Measurements from ENCODE around the gene ORC5.
"Not testable (repeated sequence)": the region's sequence is repeated elsewhere in the genome, so short reads cannot be mapped to it uniquely, and the experiment has no call there.

ORC5 gene

DNA sequence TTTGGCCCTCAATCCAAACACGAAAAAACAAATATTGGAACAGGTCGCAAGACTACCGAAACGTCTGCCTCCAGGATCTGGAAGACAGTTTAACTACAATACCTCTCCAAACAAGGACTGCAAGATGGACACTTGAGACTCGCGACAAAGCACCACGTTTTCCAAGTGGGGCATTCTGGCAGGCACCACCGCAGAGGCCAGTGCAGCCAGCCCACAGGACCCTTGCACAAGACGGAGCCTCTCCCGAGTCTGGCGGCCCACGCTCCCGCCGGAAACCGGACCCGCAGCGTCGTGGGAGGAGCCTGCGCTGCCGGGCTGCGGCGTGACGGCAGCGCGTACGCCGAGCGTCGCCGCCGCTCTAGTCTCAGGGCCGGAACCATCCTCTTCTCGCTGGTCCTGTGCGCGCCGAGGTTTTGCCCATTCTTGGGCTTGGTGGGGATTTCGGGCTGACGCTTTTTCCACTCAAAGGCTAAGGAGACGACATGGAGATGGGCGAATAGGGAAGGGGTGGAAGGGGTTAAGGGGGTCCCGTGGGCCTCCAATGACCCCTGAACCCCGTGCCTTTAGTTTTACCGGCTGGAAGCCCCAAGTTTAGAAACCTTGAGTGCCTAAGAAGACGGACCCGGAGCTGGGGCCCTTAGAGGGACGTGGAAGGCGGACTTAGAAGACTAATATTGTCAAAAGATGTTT lies at the start of gene ORC5:
Gene ORC5 (minus strand): TSS at position 283 of the 690 bp plus-strand sequence. CDS start 109 bp downstream, at position 174.
- peak; percentile 96 for DNase-seq (ENCODE audit: low spot score)

DNA sequence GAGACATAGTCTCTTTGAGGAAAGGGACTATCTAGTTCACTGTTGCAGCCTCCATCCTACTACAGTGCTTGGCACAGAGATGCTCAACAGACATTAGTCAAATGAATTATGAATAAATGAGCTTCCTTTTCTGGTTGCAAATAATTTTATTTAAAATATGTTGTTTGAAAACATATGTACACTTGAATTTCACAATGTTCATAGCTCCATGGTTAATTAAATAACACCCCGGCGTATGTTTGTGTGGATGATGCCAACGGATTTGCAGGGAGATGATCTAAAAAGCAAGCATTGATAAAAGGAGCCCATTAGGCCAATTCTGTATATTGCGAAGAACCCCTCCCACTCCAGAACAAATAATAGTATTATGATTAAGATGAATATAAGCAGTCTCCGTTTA lies 47.8 kb upstream of the ORC5 start:
- DNase-seq (ENCODE audit: low spot score), result no peak

GRCh38 chr7:104255194-104255593 lies 47.4 kb upstream of the ORC5 start:
- no peak for DNase-seq (ENCODE audit: low spot score)

DNA sequence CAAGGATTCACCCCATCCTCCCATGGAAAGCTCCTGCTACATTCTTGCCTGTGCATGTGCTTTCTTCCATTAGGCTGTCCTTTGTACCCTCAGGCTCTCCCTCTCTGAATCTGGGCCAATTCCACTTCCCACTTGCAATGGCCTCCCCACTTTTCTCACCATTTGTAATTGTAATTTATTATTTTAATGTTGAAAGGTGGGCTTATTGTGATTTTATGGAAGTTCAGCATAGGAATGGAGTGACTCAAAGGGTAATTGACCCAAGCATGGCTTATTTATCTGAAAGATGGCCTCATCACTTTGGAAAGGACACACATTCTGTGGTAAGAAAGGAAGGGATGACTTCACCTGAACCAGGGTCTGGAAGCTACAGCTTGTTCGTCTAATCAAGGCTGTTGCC lies 46.9 kb upstream of the ORC5 start:
- DNase-seq (ENCODE audit: low spot score), result no peak

GRCh38 chr7:104252409-104253134 lies 44.8 kb upstream of the ORC5 start:
- DNase-seq (ENCODE audit: low spot score), result no peak

DNA sequence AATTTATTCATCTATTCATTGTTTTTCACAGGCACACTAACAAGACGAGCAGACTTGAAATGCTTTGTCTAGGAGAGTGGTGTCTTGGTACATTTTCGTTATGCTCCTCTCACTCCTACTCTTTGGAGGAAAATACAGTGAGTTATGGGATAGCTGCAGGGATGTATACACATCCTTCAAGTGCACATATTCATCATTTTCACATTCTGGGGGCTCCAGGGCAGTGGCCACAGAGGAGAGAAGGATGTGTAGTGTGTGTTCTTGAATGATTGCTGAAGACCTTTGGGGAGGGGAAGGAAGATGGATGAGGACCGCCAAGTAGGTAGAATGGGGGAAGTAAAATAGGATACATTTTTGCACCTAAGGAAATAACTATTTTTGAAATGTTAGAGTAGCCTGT lies 34.8 kb upstream of the ORC5 start:
- DNase-seq (ENCODE audit: low spot score), result no peak

GRCh38 chr7:104241538-104242209 lies 33.9 kb upstream of the ORC5 start:
- DNase-seq (ENCODE audit: low spot score), result no peak

DNA sequence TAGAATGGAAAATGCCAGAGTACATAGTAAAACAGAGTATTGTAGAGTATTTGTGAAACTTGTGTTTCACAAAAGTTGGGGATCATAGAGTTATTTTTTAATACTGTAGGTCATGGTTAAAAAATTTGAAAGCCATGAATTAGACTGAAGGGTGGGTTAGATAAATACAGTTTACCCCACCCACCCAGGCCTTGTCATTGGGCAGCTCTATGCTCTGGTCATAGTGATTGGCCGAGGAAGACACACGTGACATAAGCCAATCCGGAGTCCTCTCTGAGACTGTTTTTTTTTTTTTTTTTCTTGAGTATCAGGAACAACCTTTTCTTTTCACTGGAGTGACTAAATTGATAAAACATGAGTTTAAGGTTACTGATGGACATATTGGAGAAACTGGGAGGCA lies 33.3 kb upstream of the ORC5 start:
- DNase-seq (ENCODE audit: low spot score), result no peak

DNA sequence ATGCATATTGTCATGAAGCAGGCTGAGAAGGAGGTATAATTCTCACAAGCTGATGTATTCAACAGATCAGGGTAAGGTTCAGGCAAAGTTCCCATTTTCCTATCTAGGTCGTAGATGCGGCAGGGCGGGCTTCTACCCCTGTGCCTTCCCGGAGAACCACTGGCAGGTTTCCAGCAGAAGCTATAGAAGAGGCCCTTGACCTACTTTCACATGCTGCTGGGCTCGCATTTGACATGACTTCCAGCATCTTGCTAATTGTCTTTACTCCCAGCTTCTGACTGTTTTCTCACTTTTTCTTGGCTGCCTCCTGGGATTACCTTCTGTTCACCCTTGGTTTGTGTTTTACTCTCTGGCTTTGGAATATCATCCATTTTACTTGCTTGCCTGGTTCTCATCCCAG lies 32.6 kb upstream of the ORC5 start:
- DNase-seq (ENCODE audit: low spot score), result no peak

GRCh38 chr7:104234990-104235389 lies 27.2 kb upstream of the ORC5 start:
- DNase-seq (ENCODE audit: low spot score), result not testable (repeated sequence)

- DNase-seq (ENCODE audit: low spot score), result peak; percentile 82
Measured at GRCh38 chr7:104231054-104232046, 23.5 kb upstream of the ORC5 start.

DNA sequence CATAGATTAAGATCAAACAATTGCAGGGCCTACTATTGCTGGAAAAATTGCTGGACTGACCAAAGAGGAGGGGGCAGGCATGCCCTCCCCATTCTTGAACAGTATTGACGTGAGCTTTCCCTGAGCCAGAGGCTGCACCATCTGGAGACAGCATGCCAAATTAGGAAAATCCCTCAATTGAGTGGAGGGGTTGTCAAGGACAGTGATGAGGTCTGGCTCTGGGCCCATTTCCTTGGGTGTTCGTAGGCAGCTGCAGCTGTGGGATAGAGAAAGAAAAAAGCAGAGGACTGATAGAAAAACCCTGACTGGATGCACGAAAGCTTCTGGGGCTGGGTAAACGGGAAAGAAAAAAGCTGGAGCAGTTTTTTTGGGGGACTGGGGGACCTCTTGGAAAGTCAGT lies 22.8 kb upstream of the ORC5 start:
- no peak for DNase-seq (ENCODE audit: low spot score)

DNA sequence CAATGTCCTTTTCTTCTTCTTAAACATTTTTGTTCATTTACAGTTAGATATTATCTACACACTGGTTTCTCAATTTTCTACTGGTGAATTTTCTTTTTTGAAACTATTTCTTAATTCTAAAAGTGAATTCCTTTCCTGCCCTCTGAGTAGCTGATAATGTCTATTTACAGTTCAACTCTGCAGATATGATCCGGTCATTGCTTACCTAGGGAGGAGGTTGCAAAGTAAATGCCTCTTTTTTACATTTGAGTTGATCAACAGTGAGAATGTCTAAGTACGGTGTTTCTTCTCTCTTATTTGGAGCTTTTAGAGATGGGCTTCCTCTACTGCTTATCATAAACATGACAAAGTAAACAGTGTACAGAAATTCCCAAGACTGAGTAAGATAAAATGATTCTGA lies 20.6 kb upstream of the ORC5 start:
- DNase-seq (ENCODE audit: low spot score), result no peak

DNA sequence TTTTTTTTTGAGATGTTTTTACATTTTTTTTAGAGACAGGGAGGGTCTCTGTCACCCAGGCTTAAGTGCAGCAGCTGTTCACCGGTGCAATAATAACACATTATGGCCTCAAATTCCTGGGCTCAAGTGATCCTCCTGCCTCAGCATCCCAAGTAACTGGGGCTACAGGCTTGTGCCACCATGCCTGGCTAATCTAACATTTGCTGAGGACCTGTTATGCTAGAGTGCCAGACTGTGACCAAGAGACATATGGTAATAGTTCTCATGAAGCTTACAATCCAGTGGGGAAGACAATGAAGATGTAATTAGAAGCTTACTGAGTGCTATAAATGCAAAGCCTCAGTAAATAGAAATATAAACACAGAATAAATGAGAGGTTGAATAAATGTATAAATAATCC lies 17.6 kb upstream of the ORC5 start:
- DNase-seq (ENCODE audit: low spot score), result no peak

- no peak for DNase-seq (ENCODE audit: low spot score)
Measured at GRCh38 chr7:104217620-104218019, 9.8 kb upstream of the ORC5 start.

DNA sequence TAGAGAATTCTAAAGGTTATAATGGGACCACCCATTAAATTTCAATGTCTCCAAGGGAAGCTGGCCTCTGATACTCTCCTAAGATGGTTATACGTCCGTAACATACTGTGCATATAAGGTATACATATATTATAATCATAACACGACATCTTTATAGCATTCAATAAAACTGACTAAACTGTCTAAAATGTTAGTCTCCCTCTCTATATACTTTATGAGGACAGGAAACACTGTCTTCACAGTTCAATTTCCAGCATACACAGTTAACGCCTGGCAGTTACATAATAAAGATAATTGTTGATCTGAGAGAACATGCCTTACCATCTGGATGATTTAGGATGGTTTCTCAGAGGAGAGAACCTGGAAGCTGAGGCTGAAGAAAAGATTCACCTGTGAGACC lies 1.2 kb upstream of the ORC5 start:
- DNase-seq (ENCODE audit: low spot score), result no peak

GRCh38 chr7:104208421-104208780 lies 588 bp upstream of the ORC5 start:
- no peak for DNase-seq (ENCODE audit: low spot score)

DNA sequence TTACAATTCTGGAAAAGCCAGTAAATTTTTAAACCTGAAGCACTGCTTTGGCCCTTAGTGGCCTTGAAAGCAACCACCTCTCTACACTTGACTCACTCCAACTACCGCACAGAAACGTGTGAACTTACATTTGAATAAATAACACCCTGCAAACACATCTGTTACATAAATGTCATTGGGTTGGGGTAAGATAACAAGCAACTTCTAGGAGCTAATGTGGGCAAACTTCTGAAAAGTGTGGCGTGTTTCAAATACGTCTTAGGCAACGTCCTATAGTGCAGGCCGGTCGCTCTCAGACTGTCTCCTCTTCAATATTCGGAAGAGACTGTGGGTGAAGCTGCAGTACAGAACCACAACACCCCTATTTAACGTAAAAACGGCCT lies 474 bp downstream of the ORC5 start:
- peak; percentile 11 for DNase-seq (ENCODE audit: low spot score)

GRCh38 chr7:104206841-104207240 lies 972 bp downstream of the ORC5 start:
- DNase-seq (ENCODE audit: low spot score), result no peak

GRCh38 chr7:104198673-104199278 lies 9.0 kb downstream of the ORC5 start:
- no peak for DNase-seq (ENCODE audit: low spot score)

GRCh38 chr7:104196161-104196560 lies 11.7 kb downstream of the ORC5 start:
- peak; percentile 2 for DNase-seq (ENCODE audit: low spot score)

GRCh38 chr7:104192434-104192833 lies 15.4 kb downstream of the ORC5 start:
- no peak for DNase-seq (ENCODE audit: low spot score)
